GM13977 (cell line): ENCODE results near the gene DIAPH2.

Experiments used
- DNase-seq: peaks from one replicate; pipeline ENCODE4 v3.0.0; 2012; ENCODE audit warnings: low spot score
- CTCF ChIP-seq: IDR thresholded peaks from 2 replicates; pipeline ENCODE4 v1.5.1; 2012; ENCODE audit warnings: mild to moderate bottlenecking, control low read depth; ENCODE audit not compliant: insufficient read depth; ENCODE audit errors: extremely low read depth, missing control alignments
- in situ Hi-C: fragments of 300-500 bp; cut with MboI; formaldehyde crosslinking; loops from one replicate; pipeline ENCODE4 v1.12.0; 2022; ENCODE audit warnings: low sequenced_read_pairs, low pct_unique_long_range_greater_than_20kb, mixed read lengths, inconsistent platforms; ENCODE audit not compliant: unreplicated experiment

DIAPH2 gene

DNA sequence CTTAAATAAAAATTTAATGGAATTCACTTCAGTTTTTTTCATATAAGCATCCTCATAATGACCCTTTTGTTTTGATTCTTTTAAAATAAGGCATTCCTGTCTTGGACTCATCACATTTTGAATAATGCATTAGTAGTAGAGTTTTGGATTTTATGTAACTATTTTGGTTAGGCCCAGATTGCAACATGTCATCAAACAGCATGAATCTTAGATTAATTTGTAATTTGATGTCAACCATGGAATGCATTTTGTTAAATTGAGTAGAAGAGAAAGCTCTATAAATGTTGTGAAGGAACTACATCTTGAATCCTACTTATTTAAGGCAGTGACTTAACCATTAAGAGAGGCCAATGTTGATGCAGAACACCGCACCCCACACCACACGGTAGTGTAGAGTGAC is 3.1 kb downstream of the DIAPH2 start:
- in situ Hi-C loops: no loop called here
- DNase-seq: no peak
- no peak for TF ChIP-seq CTCF

DNA sequence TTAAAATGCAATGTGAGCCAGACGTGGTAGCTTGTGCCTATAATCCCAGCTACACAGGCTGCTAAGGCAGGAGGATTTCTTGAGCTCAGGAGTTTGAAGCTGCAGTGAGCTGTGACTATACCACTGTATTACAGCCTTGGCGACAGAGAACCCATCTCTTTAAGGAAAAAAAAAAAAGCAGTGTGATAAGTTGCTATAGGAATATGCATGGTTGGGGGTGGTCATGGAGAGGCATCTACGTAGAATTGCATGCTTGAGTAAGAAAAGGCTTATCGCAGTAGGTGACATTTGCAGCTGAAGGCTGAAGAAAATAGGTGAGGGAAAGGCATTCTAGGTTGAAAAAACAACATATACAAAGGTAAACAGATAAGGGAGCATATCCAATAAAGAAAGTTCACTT is 4.1 kb downstream of the DIAPH2 start:
- TF ChIP-seq CTCF: no peak
- in situ Hi-C loops: no loop called here
- DNase-seq: no peak

- DNase-seq: no peak
- in situ Hi-C loops: no loop called here
- TF ChIP-seq CTCF: no peak
Measured at GRCh38 chrX:96689991-96690390, 5.3 kb downstream of the DIAPH2 start.

- in situ Hi-C loops: no loop called here
Measured at GRCh38 chrX:96692454-96692853, 7.8 kb downstream of the DIAPH2 start.

DNA sequence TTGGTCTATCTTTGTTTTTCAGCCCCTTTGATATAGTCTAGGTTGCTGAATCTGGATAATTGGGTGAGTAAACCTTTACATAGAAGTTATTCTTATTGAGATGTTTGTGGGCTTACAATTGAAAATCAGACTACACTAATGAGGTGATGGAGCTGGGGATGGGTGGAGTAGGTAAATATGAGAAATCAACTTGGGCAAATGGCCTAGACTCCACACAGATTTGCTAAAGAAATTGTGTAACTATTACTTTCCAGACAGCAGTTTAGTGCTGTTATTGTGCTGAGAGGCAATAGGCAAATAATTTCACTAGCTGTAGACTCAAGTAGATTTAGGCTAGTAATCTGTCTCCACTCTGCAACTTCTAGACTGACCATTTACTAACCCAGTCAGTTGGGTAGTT is 8.2 kb downstream of the DIAPH2 start:
- in situ Hi-C loops: no loop called here
- TF ChIP-seq CTCF: no peak
- no peak for DNase-seq

More at GRCh38 chrX:96692454-96692853, 7.8 kb downstream of the DIAPH2 start:
- no peak for TF ChIP-seq CTCF
- no peak for DNase-seq

GRCh38 chrX:96693407-96693806 is 8.8 kb downstream of the DIAPH2 start:
- TF ChIP-seq CTCF: no peak

GRCh38 chrX:96696462-96696861 is 11.8 kb downstream of the DIAPH2 start:
- in situ Hi-C loops: no loop called here
- TF ChIP-seq CTCF: no peak
- DNase-seq: no peak

More at GRCh38 chrX:96693407-96693806, 8.8 kb downstream of the DIAPH2 start:
- in situ Hi-C loops: no loop called here
- DNase-seq: no peak
